ENCODE results near the gene SETBP1.

SETBP1 gene

GRCh38 chr18:44974174-44974573 is 293.5 kb downstream of the SETBP1 start:
- no peak for DNase-seq (ENCODE audit: extremely low read depth, insufficient read length)
- TF ChIP-seq CTCF (IDR thresholded peaks at IDR 0.05; ENCODE audit: insufficient read depth, low read length, poor library complexity, severe bottlenecking) = no peak
- no peak overlapping the region for H3K4me3 ChIP-seq (replicated peaks; ENCODE audit: low read depth, low read length)
- no peaks in the 10 kb centered on the region; the same call in 1 of the 2 replicates for H3K27me3 ChIP-seq (replicated peaks; ENCODE audit: control insufficient read depth, insufficient read depth, low read length)
- no peaks in the 10 kb centered on the region for H3K36me3 ChIP-seq (ENCODE audit: control insufficient read depth, insufficient read depth, low read length)

- TF ChIP-seq CTCF (IDR thresholded peaks at IDR 0.05; ENCODE audit: insufficient read depth, low read length, poor library complexity, severe bottlenecking) = no peak
- Histone ChIP-seq H3K4me3 (replicated peaks; ENCODE audit: low read depth, low read length) (no peak overlapping the region), H3K27me3 (replicated peaks; ENCODE audit: control insufficient read depth, insufficient read depth, low read length) (no peaks in the 10 kb centered on the region; the same call in 1 of the 2 replicates), H3K36me3 (ENCODE audit: control insufficient read depth, insufficient read depth, low read length) (no peaks in the 10 kb centered on the region)
- DNase-seq (ENCODE audit: extremely low read depth, insufficient read length) = no peak
These were observed 297.2 kb downstream of the SETBP1 start for GRCh38 chr18:44977856-44978255.

- DNase-seq (ENCODE audit: extremely low read depth, insufficient read length) = no peak
- no peak for TF ChIP-seq CTCF (IDR thresholded peaks at IDR 0.05; ENCODE audit: insufficient read depth, low read length, poor library complexity, severe bottlenecking)
- no peaks in the 10 kb centered on the region for H3K27me3 ChIP-seq (replicated peaks; ENCODE audit: control insufficient read depth, insufficient read depth, low read length)
- no peak overlapping the region for H3K4me3 ChIP-seq (replicated peaks; ENCODE audit: low read depth, low read length)
- H3K36me3 ChIP-seq (ENCODE audit: control insufficient read depth, insufficient read depth, low read length) = no peaks in the 10 kb centered on the region
These were observed 299.1 kb downstream of the SETBP1 start for GRCh38 chr18:44979748-44980147.

GRCh38 chr18:44981121-44981520 is 300.4 kb downstream of the SETBP1 start:
- no peak for DNase-seq (ENCODE audit: extremely low read depth, insufficient read length)
- no peak for TF ChIP-seq CTCF (IDR thresholded peaks at IDR 0.05; ENCODE audit: insufficient read depth, low read length, poor library complexity, severe bottlenecking)
- no peaks in the 10 kb centered on the region for H3K36me3 ChIP-seq (ENCODE audit: control insufficient read depth, insufficient read depth, low read length)
- H3K4me3 ChIP-seq (replicated peaks; ENCODE audit: low read depth, low read length) = no peak overlapping the region
- no peaks in the 10 kb centered on the region for H3K27me3 ChIP-seq (replicated peaks; ENCODE audit: control insufficient read depth, insufficient read depth, low read length)

DNA sequence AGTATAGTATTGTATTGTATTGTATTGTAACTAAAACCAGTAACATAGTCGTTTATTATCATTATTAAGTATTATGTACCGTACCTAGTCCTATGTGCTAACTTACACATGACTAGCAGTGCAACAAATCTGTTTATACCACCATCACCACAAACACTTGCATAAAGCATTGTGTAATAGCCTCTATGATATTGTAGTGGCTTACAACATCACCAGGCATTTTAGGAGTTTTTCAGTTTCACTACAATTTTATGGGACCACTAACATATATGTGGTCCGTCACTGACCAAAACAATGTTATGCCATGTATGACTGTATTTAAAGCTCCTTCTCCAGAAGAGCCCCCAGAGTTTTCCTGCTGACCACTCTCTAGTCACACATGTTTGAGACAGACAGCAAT is 306.2 kb downstream of the SETBP1 start:
- Histone ChIP-seq H3K36me3 (ENCODE audit: control insufficient read depth, insufficient read depth, low read length) (no peaks in the 10 kb centered on the region), H3K4me3 (replicated peaks; ENCODE audit: low read depth, low read length) (no peak overlapping the region), H3K27me3 (replicated peaks; ENCODE audit: control insufficient read depth, insufficient read depth, low read length) (no peaks in the 10 kb centered on the region)
- TF ChIP-seq CTCF (IDR thresholded peaks at IDR 0.05; ENCODE audit: insufficient read depth, low read length, poor library complexity, severe bottlenecking) = no peak
- DNase-seq (ENCODE audit: extremely low read depth, insufficient read length) = no peak

GRCh38 chr18:44987371-44987770 is 306.7 kb downstream of the SETBP1 start:
- H3K36me3 ChIP-seq (ENCODE audit: control insufficient read depth, insufficient read depth, low read length) = no peaks in the 10 kb centered on the region
- H3K4me3 ChIP-seq (replicated peaks; ENCODE audit: low read depth, low read length) = no peak overlapping the region
- no peak for TF ChIP-seq CTCF (IDR thresholded peaks at IDR 0.05; ENCODE audit: insufficient read depth, low read length, poor library complexity, severe bottlenecking)
- H3K27me3 ChIP-seq (replicated peaks; ENCODE audit: control insufficient read depth, insufficient read depth, low read length) = no peaks in the 10 kb centered on the region
- DNase-seq (ENCODE audit: extremely low read depth, insufficient read length) = no peak
